Natural killer cell treated with Interleukin-12 subunit alpha and Interleukin-12 subunit beta and Interleukin-15 and Interleukin-18, amount 100 ng/mL, for 72 hours (primary cell): ENCODE data around the gene FBXW9. TPM values are rescaled to one million over a fixed set of nuclear protein-coding genes. Genes with fewer than 3 reads are reported as not detected.
A peak's percentile ranks its signal among the peaks of the same experiment; 100 is the strongest.
"Not testable (repeated sequence)": the region's sequence is repeated elsewhere in the genome, so short reads cannot be mapped to it uniquely, and the experiment has no call there.

Source experiments
- ATAC-seq, 2 donors: fragments of 150-1000 bp; cut with Tn5 transposase in 1 of 2; sonication (Bioruptor Pico), chemical (Tn5 transposase) in 1 of 2; 2 replicates each; pipeline ENCODE4 v1.10.0; 2021
- DNase-seq: peaks from one replicate; pipeline ENCODE4 v3.0.0; 2022; ENCODE audit warnings: low spot score
- H3K27ac Mint-ChIP-seq, 2 donors: 1 replicate in 1 of 2; 2 replicates in 1 of 2; pipeline ENCODE4 v1.8.0; 2022; ENCODE audit warnings: mixed read lengths in 2 of 2, mild to moderate bottlenecking in 1 of 2, moderate library complexity in 1 of 2
- H3K27me3 Mint-ChIP-seq, 2 donors: 1 replicate in 1 of 2; 2 replicates in 1 of 2; pipeline ENCODE4 v1.8.0; 2022; ENCODE audit warnings: mixed read lengths in 2 of 2
- H3K36me3 Mint-ChIP-seq: one replicate; pipeline ENCODE4 v1.8.0; 2022; ENCODE audit warnings: mixed read lengths
- H3K4me1 Mint-ChIP-seq, 2 donors: 1 replicate in 1 of 2; 2 replicates in 1 of 2; pipeline ENCODE4 v1.8.0; 2022; ENCODE audit warnings: low read depth in 2 of 2, mixed read lengths in 2 of 2, mild to moderate bottlenecking in 1 of 2
- H3K4me3 Mint-ChIP-seq: one replicate; pipeline ENCODE4 v1.8.0; 2022; ENCODE audit warnings: mixed read lengths
- H3K9me3 Mint-ChIP-seq: 2 replicates; pipeline ENCODE4 v1.8.0; 2022; ENCODE audit warnings: mixed read lengths
- total RNA-seq, 2 donors: library from RNA; stranded (reverse); gene quantifications; one replicate each; pipeline ENCODE4 v1.2.3, GENCODE V29; 2022

FBXW9 gene
- total RNA-seq, 2 donors from 2014 or later: 5.6 to 15.4 TPM

DNA sequence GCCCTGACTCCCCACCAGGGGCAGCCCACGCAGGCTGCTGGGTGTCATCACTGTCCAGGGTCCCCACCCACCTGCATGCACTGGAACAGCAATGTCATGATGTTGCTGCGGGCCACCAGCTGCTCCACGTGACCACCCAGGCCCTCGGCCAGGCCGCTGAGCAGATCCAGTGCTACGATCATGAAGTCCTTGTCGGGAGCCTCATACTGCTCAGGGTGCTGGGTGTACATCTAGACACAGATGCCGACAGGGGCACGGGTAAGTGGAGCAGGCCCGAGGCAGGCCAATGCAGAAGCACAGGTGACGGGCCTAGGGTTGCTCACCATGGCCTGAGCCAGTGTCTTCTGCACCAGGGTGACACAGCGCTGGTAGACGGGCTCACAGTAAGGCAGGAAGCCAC is 8.7 kb upstream of the FBXW9 start:
- Mint-ChIP-seq H3K9me3 (no peaks in the 10 kb centered on the region), H3K4me3 (no peak overlapping the region), H3K27ac (no peak overlapping the region)

GRCh38 chr19:12703046-12703445 is 6.6 kb upstream of the FBXW9 start:
- Mint-ChIP-seq H3K27ac (no peak overlapping the region), H3K4me1 (peaks cover 3 to 8% of the 10 kb centered on the region in 2 donors), H3K27me3 (no peaks in the 10 kb centered on the region), H3K36me3 (peaks cover 9% of the 10 kb centered on the region), H3K4me3 (no peak overlapping the region), H3K9me3 (no peaks in the 10 kb centered on the region)
- ATAC-seq (peak in 1 of 2 donors; percentile 33), DNase-seq (no peak)

More for the DNA sequence above, 8.7 kb upstream of the FBXW9 start:
- H3K27me3 Mint-ChIP-seq: no peaks in the 10 kb centered on the region
- ATAC-seq (peak; percentile 15 to 29), DNase-seq (no peak)
- H3K4me1 Mint-ChIP-seq: peaks cover 0 to 3% of the 10 kb centered on the region in 2 donors
- peaks cover 5% of the 10 kb centered on the region for H3K36me3 Mint-ChIP-seq

DNA sequence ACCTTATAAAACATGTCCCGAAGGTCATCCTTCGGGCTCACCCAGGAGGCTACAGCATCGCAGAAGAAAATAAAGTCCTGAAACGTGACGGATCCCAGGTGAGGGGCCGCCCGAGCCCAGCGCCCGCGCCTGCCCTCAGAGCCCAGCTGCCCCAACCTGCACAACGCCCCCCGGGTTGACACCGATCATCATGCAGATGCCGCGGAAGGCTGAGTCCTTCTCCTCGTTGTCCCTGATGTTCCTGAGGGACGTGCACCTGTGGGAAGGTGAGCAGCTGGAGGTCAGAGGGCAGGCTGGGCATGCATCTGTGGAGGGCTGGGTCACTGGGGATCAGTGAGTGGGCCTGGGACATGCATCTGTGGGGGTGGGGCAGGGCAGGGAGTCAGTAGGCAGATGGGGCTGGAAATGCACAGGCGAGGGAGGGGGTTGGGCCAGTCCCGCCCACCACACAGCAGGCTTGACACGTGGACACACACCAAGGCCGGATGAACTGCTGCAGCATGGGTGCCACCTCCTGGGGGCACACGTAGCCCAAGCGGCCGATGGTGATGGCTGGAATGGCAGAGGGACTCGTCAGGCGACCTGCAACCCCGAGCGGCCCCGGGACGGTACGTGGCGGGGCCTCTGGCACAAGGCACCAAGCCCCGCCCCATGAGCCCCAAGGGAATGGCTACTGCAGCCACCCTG is 5.3 kb upstream of the FBXW9 start:
- peaks cover 7 to 10% of the 10 kb centered on the region in 2 donors for H3K4me1 Mint-ChIP-seq

GRCh38 chr19:12698138-12698537 is 1.7 kb upstream of the FBXW9 start:
- ATAC-seq (no peak), DNase-seq (no peak)
- peaks cover 10 to 11% of the 10 kb centered on the region in 2 donors for H3K4me1 Mint-ChIP-seq
- H3K27me3 Mint-ChIP-seq: no peaks in the 10 kb centered on the region
- peak overlapping the region; percentile 78 for H3K4me3 Mint-ChIP-seq
- H3K27ac Mint-ChIP-seq: peak overlapping the region; percentile 63 to 83
- H3K36me3 Mint-ChIP-seq: peaks cover 10% of the 10 kb centered on the region
- no peaks in the 10 kb centered on the region for H3K9me3 Mint-ChIP-seq

More for the DNA sequence above, 5.3 kb upstream of the FBXW9 start:
- no peak for ATAC-seq
- H3K4me3 Mint-ChIP-seq: no peak overlapping the region
- H3K9me3 Mint-ChIP-seq: no peaks in the 10 kb centered on the region
- peaks cover 10% of the 10 kb centered on the region for H3K36me3 Mint-ChIP-seq
- no peak for DNase-seq
- H3K27me3 Mint-ChIP-seq: no peaks in the 10 kb centered on the region
- H3K27ac Mint-ChIP-seq: no peak overlapping the region

DNA sequence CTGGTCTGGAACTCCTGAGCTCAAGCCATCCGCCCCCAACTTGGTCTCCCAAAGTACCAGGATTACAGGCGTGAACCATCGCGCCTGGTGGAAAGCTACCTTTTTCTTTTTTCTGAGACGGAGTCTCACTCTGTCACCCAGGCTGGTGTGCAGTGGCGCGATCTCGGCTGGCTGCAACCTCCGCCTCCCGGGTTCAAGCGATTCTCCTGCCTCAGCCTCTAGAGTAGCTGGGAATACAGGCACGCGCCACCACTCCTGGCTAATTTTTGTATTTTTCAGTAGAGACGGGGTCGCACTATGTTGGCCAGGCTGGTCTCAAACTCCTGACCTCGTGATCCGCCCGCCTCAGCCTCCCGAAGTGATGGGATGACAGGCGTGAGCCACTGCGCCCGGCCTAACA is 994 bp upstream of the FBXW9 start:
- H3K9me3 Mint-ChIP-seq, H3K27me3 Mint-ChIP-seq, DNase-seq, H3K27ac Mint-ChIP-seq, H3K36me3 Mint-ChIP-seq, ATAC-seq: not testable (repeated sequence)
- Mint-ChIP-seq H3K4me1 (peaks cover 10% of the 10 kb centered on the region in 2 donors), H3K4me3 (peak overlapping the region; percentile 25)

DNA sequence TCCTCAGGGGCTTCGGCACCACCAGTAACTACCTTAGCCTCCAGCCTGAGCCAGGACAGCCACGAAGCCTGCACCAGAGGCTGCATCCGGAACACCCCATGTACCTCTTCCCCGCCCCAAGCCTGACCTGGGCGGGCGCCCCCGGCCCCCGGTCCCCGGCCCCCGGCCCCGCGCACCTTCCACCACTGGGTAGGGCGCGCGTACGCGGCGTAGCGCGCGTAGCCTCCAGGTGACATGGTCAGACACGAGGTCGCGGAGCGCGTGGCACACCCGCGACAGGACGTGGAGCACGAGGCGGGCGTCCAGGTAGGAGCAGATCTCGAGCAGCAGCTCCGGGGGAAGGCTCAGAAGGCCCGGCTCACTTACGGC is 450 bp downstream of the FBXW9 start:
- ATAC-seq: peak; percentile 28 to 29
- Mint-ChIP-seq H3K36me3 (peaks cover 5% of the 10 kb centered on the region), H3K27ac (peak overlapping the region; percentile 88 to 94)

GRCh38 chr19:12695514-12695913 is 917 bp downstream of the FBXW9 start:
- Mint-ChIP-seq H3K27ac (no peak overlapping the region), H3K27me3 (no peaks in the 10 kb centered on the region), H3K9me3 (no peaks in the 10 kb centered on the region), H3K4me1 (peaks cover 10% of the 10 kb centered on the region in 2 donors), H3K36me3 (peaks cover 5% of the 10 kb centered on the region), H3K4me3 (peak overlapping the region; percentile 89)
- DNase-seq: no peak
- ATAC-seq: no peak

More for the DNA sequence above, 450 bp downstream of the FBXW9 start:
- peaks cover 10% of the 10 kb centered on the region in 2 donors for H3K4me1 Mint-ChIP-seq
- no peaks in the 10 kb centered on the region for H3K9me3 Mint-ChIP-seq
- DNase-seq: no peak
- peak overlapping the region; percentile 89 for H3K4me3 Mint-ChIP-seq
- no peaks in the 10 kb centered on the region for H3K27me3 Mint-ChIP-seq

DNA sequence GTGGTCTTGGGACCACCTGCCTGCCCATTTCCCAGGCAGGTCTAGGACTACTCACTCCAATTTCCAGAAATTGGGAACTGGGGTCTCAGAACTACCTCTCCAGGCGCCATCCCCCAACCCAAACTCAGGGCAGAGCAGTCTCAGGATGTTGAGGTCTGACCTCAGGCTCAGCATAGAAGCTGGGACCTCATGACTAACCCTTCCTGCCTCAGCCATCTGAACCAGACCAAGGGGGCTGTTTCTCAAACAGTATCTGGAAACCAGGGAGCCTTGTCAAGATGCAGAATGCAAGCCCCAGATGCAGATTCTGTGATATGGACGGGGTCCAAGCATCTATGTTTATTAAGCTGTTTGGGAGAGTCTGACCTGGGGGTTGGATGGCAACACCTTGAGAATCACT is 1.3 kb downstream of the FBXW9 start:
- H3K36me3 Mint-ChIP-seq: peaks cover 5% of the 10 kb centered on the region
- peaks cover 10% of the 10 kb centered on the region in 2 donors for H3K4me1 Mint-ChIP-seq
- no peaks in the 10 kb centered on the region for H3K9me3 Mint-ChIP-seq
- no peak overlapping the region for H3K27ac Mint-ChIP-seq
- peak in 1 of 2 donors; percentile 45 for ATAC-seq
- H3K4me3 Mint-ChIP-seq: no peak overlapping the region
- no peaks in the 10 kb centered on the region for H3K27me3 Mint-ChIP-seq
- no peak for DNase-seq

- ATAC-seq: no peak
- Mint-ChIP-seq H3K9me3 (no peaks in the 10 kb centered on the region), H3K4me3 (no peak overlapping the region), H3K36me3 (peaks cover 5% of the 10 kb centered on the region), H3K4me1 (peaks cover 10% of the 10 kb centered on the region in 2 donors), H3K27me3 (no peaks in the 10 kb centered on the region), H3K27ac (no peak overlapping the region)
- DNase-seq: no peak
These were observed 1.8 kb downstream of the FBXW9 start for GRCh38 chr19:12694641-12695040.

DNA sequence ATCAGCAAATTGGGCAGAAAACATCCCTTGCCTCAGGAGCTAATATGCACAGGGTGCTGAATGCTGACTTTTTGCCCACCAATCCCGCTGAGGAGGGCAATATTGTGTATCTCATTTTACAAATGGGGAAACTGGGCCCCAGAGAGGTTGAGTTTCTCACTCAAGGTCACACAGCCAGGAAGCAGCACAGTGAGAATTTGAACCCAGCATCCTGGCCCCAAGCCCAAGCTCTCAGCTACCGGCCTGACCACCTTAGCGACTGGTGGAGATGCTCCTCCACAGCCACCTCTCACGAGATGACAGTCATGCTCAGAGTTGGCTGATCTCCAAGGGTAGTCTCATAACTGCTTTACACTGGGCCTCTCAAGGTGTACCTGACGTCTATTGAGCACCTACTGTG is 3.5 kb downstream of the FBXW9 start:
- no peak for ATAC-seq
- Mint-ChIP-seq H3K9me3 (no peaks in the 10 kb centered on the region), H3K4me3 (no peak overlapping the region), H3K4me1 (peaks cover 4 to 6% of the 10 kb centered on the region in 2 donors), H3K27ac (no peak overlapping the region), H3K27me3 (no peaks in the 10 kb centered on the region), H3K36me3 (peaks cover under 1% of the 10 kb centered on the region)
- DNase-seq: no peak

GRCh38 chr19:12689581-12690216 is 6.7 kb downstream of the FBXW9 start:
- no peaks in the 10 kb centered on the region for H3K9me3 Mint-ChIP-seq
- H3K4me3 Mint-ChIP-seq: no peak overlapping the region
- ATAC-seq (peak; percentile 15 to 31), DNase-seq (no peak)
- no peaks in the 10 kb centered on the region for H3K36me3 Mint-ChIP-seq
- H3K27me3 Mint-ChIP-seq: no peaks in the 10 kb centered on the region
- no peak overlapping the region for H3K27ac Mint-ChIP-seq
- peaks cover 0 to 3% of the 10 kb centered on the region in 2 donors for H3K4me1 Mint-ChIP-seq

DNA sequence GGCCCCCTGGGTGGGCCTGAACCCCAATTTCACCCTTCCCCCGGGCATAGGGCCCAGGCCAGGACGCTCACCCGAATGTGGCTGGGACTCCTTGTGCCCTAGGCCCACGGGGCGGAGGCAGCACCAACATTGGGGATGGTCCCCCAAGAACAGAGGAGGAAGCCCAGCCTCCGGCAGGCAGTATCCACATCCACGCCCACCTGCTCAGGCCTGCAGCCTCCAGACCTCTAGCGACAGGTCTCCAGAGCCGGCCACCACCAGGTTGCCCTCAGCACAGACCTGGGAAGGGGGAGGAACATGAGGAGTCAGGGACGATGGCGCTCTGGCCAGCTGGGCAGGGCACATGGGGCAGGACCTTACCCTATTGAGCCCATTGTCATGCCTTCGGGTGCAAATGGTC is 7.4 kb downstream of the FBXW9 start:
- H3K27me3 Mint-ChIP-seq: no peaks in the 10 kb centered on the region
- DNase-seq (no peak), ATAC-seq (peak in 1 of 2 donors; percentile 18)
- no peak overlapping the region for H3K27ac Mint-ChIP-seq
- H3K36me3 Mint-ChIP-seq: no peaks in the 10 kb centered on the region
- no peak overlapping the region for H3K4me3 Mint-ChIP-seq
- no peaks in the 10 kb centered on the region for H3K9me3 Mint-ChIP-seq
- H3K4me1 Mint-ChIP-seq: peaks cover 0 to 3% of the 10 kb centered on the region in 2 donors

- H3K36me3 Mint-ChIP-seq: no peaks in the 10 kb centered on the region
- H3K4me3 Mint-ChIP-seq: no peak within 1 kb of the TSS
- DNase-seq: no peak
- no peaks in the 10 kb centered on the region for H3K27me3 Mint-ChIP-seq
- no peak for ATAC-seq
- no peaks in the 10 kb centered on the region for H3K9me3 Mint-ChIP-seq
- peaks cover 0 to 5% of the 10 kb centered on the region in 2 donors for H3K4me1 Mint-ChIP-seq
- no peak within 1 kb of the TSS for H3K27ac Mint-ChIP-seq
These were observed 8.8 kb downstream of the FBXW9 start, which contains the start of gene GNG14 for GRCh38 chr19:12687496-12688196. GNG14 (plus strand) TSS chr19:12687998; CDS start chr19:12688049, 51 bp downstream.

DNA sequence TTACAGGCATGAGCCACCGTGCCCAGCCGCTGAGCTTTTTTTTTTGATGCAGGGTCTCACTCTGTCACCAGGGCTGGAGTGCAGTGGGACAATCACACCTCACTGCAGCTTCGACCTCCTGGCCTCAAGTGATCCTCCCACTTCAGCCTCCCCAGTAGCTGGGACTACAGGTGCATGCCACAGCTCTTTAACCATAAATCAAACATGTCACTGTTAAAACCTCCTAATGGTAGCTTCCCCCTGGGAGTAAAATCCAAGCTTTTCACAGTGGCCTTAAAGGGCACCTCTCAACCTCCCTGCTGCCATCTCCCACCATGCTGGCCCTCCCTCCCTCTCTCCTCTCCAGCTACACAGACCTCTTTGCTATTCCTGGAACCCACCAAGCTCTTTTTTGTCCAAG is 10.6 kb downstream of the FBXW9 start:
- DNase-seq (no peak), ATAC-seq (no peak)
- Mint-ChIP-seq H3K36me3 (peaks cover 6% of the 10 kb centered on the region), H3K27ac (no peak overlapping the region), H3K4me1 (peaks cover 8 to 11% of the 10 kb centered on the region in 2 donors), H3K9me3 (no peaks in the 10 kb centered on the region), H3K27me3 (no peaks in the 10 kb centered on the region), H3K4me3 (no peak overlapping the region)
